H1 (cell line): Measurements from ENCODE around the gene CHD2. TPM values are rescaled to one million over a fixed set of nuclear protein-coding genes. Genes with fewer than 3 reads are reported as not detected.

Experiments
- CTCF ChIA-PET: fragments of 300-600 bp; sonication (Branson Sonifier 250); formaldehyde crosslinking; loops from one replicate; lab custom pipeline; 2021; ENCODE audit not compliant: partially characterized antibody; lab: Charles Lee
- POLR2A ChIA-PET: fragments of 300-600 bp; sonication (Branson Sonifier 250); formaldehyde crosslinking; loops from one replicate; lab custom pipeline; 2021; ENCODE audit warnings: inconsistent platforms; ENCODE audit not compliant: partially characterized antibody; lab: Charles Lee
- DNase-seq, 2 experiments: peaks; one replicate each; pipeline versions ENCODE4 v3.0.0 to v3.0.0-alpha.2; 2010 to 2022; ENCODE audit warnings: low spot score in 2 of 2, low read depth in 1 of 2, mixed read lengths in 1 of 2
- FAIRE-seq: peaks from 2 replicates; lab custom pipeline; 2011; peaks lifted over from hg19 to GRCh38; lab: Jason Lieb, UNC
- H2AFZ ChIP-seq: 2 replicates; pipeline ENCODE4 v1.8.1; 2012; ENCODE audit warnings: low read length, inconsistent platforms
- H2AK5ac ChIP-seq: 2 replicates; pipeline ENCODE4 v1.6.1; 2013; ENCODE audit warnings: low read depth, low read length
- H2BK120ac ChIP-seq: replicated peaks from 2 replicates; pipeline ENCODE3; 2013; ENCODE audit warnings: low read depth, low read length, inconsistent platforms
- H2BK12ac ChIP-seq: 2 replicates; pipeline ENCODE4 v1.6.1; 2013; ENCODE audit warnings: low read depth, low read length
- H2BK15ac ChIP-seq: 2 replicates; pipeline ENCODE4 v1.6.1; 2013; ENCODE audit warnings: low read length
- H2BK20ac ChIP-seq: 2 replicates; pipeline ENCODE4 v1.6.1; 2013; ENCODE audit warnings: low read length
- H2BK5ac ChIP-seq: 2 replicates; pipeline ENCODE4 v1.6.1; 2013; ENCODE audit warnings: low read depth, low read length
- H3K14ac ChIP-seq: 2 replicates; pipeline ENCODE4 v1.6.1; 2013; ENCODE audit warnings: inconsistent platforms; ENCODE audit not compliant: insufficient read length
- H3K18ac ChIP-seq: 2 replicates; pipeline ENCODE4 v1.6.1; 2013; ENCODE audit warnings: low read length; ENCODE audit errors: extremely low read depth
- H3K23ac ChIP-seq: 2 replicates; pipeline ENCODE4 v1.6.1; 2013; ENCODE audit warnings: inconsistent platforms; ENCODE audit not compliant: insufficient read length
- H3K23me2 ChIP-seq: 2 replicates; pipeline ENCODE4 v1.6.1; 2013; ENCODE audit warnings: low read depth, low read length
- H3K27ac ChIP-seq: 2 replicates; pipeline ENCODE4 v1.6.1; 2011; ENCODE audit warnings: low read depth, low read length, inconsistent platforms
- H3K27me3 ChIP-seq, 4 experiments: replicated peaks in 1 of 4; 1 replicate in 1 of 4; 2 replicates in 3 of 4; pipeline versions ENCODE4 v1.6.1 to v1.8.1; 2011 to 2013; ENCODE audit warnings: low read length in 3 of 4, mild to moderate bottlenecking in 3 of 4, inconsistent platforms in 2 of 4, mixed read lengths in 2 of 4, moderate library complexity in 1 of 4; ENCODE audit not compliant: control insufficient read depth in 3 of 4, insufficient read depth in 3 of 4; ENCODE audit errors: extremely low read depth in 1 of 4
- H3K36me3 ChIP-seq, 4 experiments: 2 replicates each; pipeline versions ENCODE4 v1.6.1 to v1.8.1; 2011 to 2013; ENCODE audit warnings: mild to moderate bottlenecking in 4 of 4, low read length in 3 of 4, moderate library complexity in 2 of 4, control low read depth in 1 of 4, inconsistent platforms in 1 of 4; ENCODE audit not compliant: insufficient read depth in 4 of 4, control insufficient read depth in 2 of 4
- H3K4ac ChIP-seq: replicated peaks from 2 replicates; pipeline ENCODE3; 2013; ENCODE audit warnings: low read length, low read depth, mixed read lengths, inconsistent platforms; ENCODE audit not compliant: insufficient read length
- H3K4me1 ChIP-seq, 4 experiments: replicated peaks in 1 of 4; 1 replicate in 1 of 4; 2 replicates in 3 of 4; pipeline versions ENCODE4 v1.6.1 to v1.8.1; 2011 to 2013; ENCODE audit warnings: low read length in 3 of 4, inconsistent platforms in 2 of 4, mixed read lengths in 1 of 4; ENCODE audit not compliant: insufficient read depth in 4 of 4, control insufficient read depth in 3 of 4
- H3K4me2 ChIP-seq, 2 experiments: 2 replicates each; pipeline versions ENCODE4 v1.6.1 to v1.8.1; 2011 to 2013; ENCODE audit warnings: low read depth in 2 of 2, low read length in 2 of 2, control low read depth in 1 of 2, inconsistent platforms in 1 of 2, mild to moderate bottlenecking in 1 of 2; ENCODE audit not compliant: insufficient read depth in 1 of 2
- H3K4me3 ChIP-seq, 4 experiments: fragments of 200-600, 300-600 bp in 1 of 4; sonication (generic), shearing (Covaris generic), sonication (Bioruptor Twin) in 1 of 4; 2 replicates each; pipeline versions ENCODE4 v1.5.1 to v1.8.1; 2011 to 2016; ENCODE audit warnings: low read length in 4 of 4, low read depth in 3 of 4, control low read depth in 2 of 4, inconsistent platforms in 2 of 4, mild to moderate bottlenecking in 2 of 4, mixed read lengths in 1 of 4, moderate library complexity in 1 of 4; ENCODE audit not compliant: insufficient read depth in 2 of 4; ENCODE audit errors: extremely low read depth in 1 of 4
- H3K56ac ChIP-seq: replicated peaks from 2 replicates; pipeline ENCODE3; 2013; ENCODE audit warnings: low read depth, mild to moderate bottlenecking, mixed read lengths, low read length, inconsistent platforms; ENCODE audit not compliant: insufficient read length
- H3K79me1 ChIP-seq: 2 replicates; pipeline ENCODE4 v1.6.1; 2013; ENCODE audit warnings: low read depth, low read length, control low read depth
- H3K79me2 ChIP-seq, 2 experiments: 2 replicates each; pipeline versions ENCODE4 v1.6.1 to v1.8.1; 2012 to 2013; ENCODE audit warnings: low read length in 2 of 2, mild to moderate bottlenecking in 2 of 2, inconsistent platforms in 1 of 2; ENCODE audit not compliant: insufficient read depth in 2 of 2, control insufficient read depth in 1 of 2
- H3K9ac ChIP-seq, 4 experiments: replicated peaks in 1 of 4; 1 replicate in 1 of 4; 2 replicates in 3 of 4; pipeline versions ENCODE4 v1.6.1 to v1.8.1; 2011 to 2013; ENCODE audit warnings: low read depth in 3 of 4, low read length in 3 of 4, control low read depth in 2 of 4, mild to moderate bottlenecking in 2 of 4, moderate library complexity in 2 of 4, inconsistent platforms in 1 of 4; ENCODE audit errors: extremely low read depth in 1 of 4
- H3K9me3 ChIP-seq, 2 experiments: 2 replicates each; pipeline versions ENCODE4 v1.6.1 to v1.8.1; 2012 to 2013; ENCODE audit warnings: mild to moderate bottlenecking in 2 of 2, moderate library complexity in 2 of 2, control low read depth in 1 of 2, inconsistent platforms in 1 of 2, low read depth in 1 of 2, low read length in 1 of 2, mixed read lengths in 1 of 2; ENCODE audit not compliant: insufficient read depth in 2 of 2
- H4K20me1 ChIP-seq, 2 experiments: replicated peaks in 1 of 2; 2 replicates each; pipeline versions ENCODE3 to v1.8.1; 2011 to 2013; ENCODE audit warnings: inconsistent platforms in 2 of 2, low read length in 2 of 2, mild to moderate bottlenecking in 1 of 2; ENCODE audit not compliant: insufficient read depth in 2 of 2, control insufficient read depth in 1 of 2
- H4K5ac ChIP-seq: 2 replicates; pipeline ENCODE4 v1.6.1; 2013; ENCODE audit warnings: low read length, low read depth, mixed read lengths, inconsistent platforms; ENCODE audit not compliant: insufficient read length
- H4K8ac ChIP-seq: 2 replicates; pipeline ENCODE4 v1.8.0; 2013; ENCODE audit warnings: mild to moderate bottlenecking, moderate library complexity, low read length, inconsistent platforms; ENCODE audit not compliant: insufficient read depth; ENCODE audit errors: extremely low read depth
- H4K91ac ChIP-seq: replicated peaks from 2 replicates; pipeline ENCODE3; 2013; ENCODE audit warnings: low read length, mixed read lengths, inconsistent platforms; ENCODE audit not compliant: insufficient read length
- EP300 ChIP-seq, 2 experiments: IDR thresholded peaks; 1 replicate in 1 of 2; 2 replicates in 1 of 2; pipeline ENCODE4 v1.6.1; 2011 to 2012; ENCODE audit warnings: low read depth in 2 of 2, low read length in 2 of 2, mild to moderate bottlenecking in 2 of 2, borderline replicate concordance in 1 of 2, inconsistent platforms in 1 of 2, moderate library complexity in 1 of 2
- JUN ChIP-seq: IDR thresholded peaks from 2 replicates; pipeline ENCODE4 v1.6.1; 2011; ENCODE audit warnings: low read depth, mild to moderate bottlenecking, improper control_type of control experiment, low read length
- MAFK ChIP-seq: IDR thresholded peaks from 2 replicates; pipeline ENCODE4 v1.6.1; 2012; ENCODE audit warnings: low read depth, mild to moderate bottlenecking, improper control_type of control experiment, low read length
- NANOG ChIP-seq: IDR thresholded peaks from 2 replicates; pipeline ENCODE4 v1.6.1; 2011; ENCODE audit warnings: low read length, low read depth, mild to moderate bottlenecking, inconsistent platforms; ENCODE audit not compliant: insufficient read depth, poor library complexity, severe bottlenecking
- RAD21 ChIP-seq, 2 experiments: IDR thresholded peaks in 1 of 2; conservative IDR thresholded peaks in 1 of 2; 2 replicates each; pipeline ENCODE4 v1.6.1; 2011; ENCODE audit warnings: low read depth in 2 of 2, low read length in 2 of 2, improper control_type of control experiment in 1 of 2, inconsistent platforms in 1 of 2, mild to moderate bottlenecking in 1 of 2, moderate library complexity in 1 of 2
- RXRA ChIP-seq: IDR thresholded peaks from 2 replicates; pipeline ENCODE4 v1.6.1; 2011; ENCODE audit warnings: low read depth, mild to moderate bottlenecking, low read length, moderate library complexity; ENCODE audit not compliant: insufficient read depth
- SP2 ChIP-seq: IDR thresholded peaks from 2 replicates; pipeline ENCODE4 v1.6.1; 2012; ENCODE audit warnings: mild to moderate bottlenecking, low read length, inconsistent platforms
- SP4 ChIP-seq: IDR thresholded peaks from 2 replicates; pipeline ENCODE4 v1.6.1; 2012; ENCODE audit warnings: low read length, inconsistent platforms
- WGBS, 2 experiments: shearing (Covaris generic) in 1 of 2; methylation state at CpG; one replicate each; pipeline versions ENCODE4 v1.1.6 to v1.1.7; 2013 to 2015; ENCODE audit warnings: low lambda C conversion rate in 2 of 2, mixed read lengths in 2 of 2, inconsistent platforms in 1 of 2, low coverage in 1 of 2, missing lambda C conversion rate in 1 of 2; ENCODE audit not compliant: insufficient replicate concordance in 2 of 2, insufficient coverage in 1 of 2, insufficient read length in 1 of 2; ENCODE audit errors: extremely low coverage in 1 of 2, missing lambda C conversion rate in 1 of 2; 5-methylcytosine and 5-hydroxymethylcytosine counted together
- polyA plus RNA-seq, 7 experiments: library from polyadenylated mRNA; depleted of rRNA in 3 of 7; stranded (reverse) in 5 of 7; unstranded in 2 of 7; fragments of >200 nt in 5 of 7; fragments of 200-250 nt in 2 of 7; gene quantifications; 1 replicate in 5 of 7; 2 replicates in 1 of 7; 4 replicates in 1 of 7; pipeline versions ENCODE4 v1.2.1 to v1.2.3, GENCODE V29; 2011 to 2013; ENCODE audit warnings: missing spikeins in 2 of 7, mixed read lengths in 2 of 7
- total RNA-seq: library from RNA; stranded (reverse); fragmentation: NEBNext Ultra II Directional; extraction: Animal tissue kit (Norgen Biotek cat#: 25700); gene quantifications from 2 replicates; pipeline ENCODE4 v1.2.1, GENCODE V29; 2021
- TF ChIP-seq, protein P1 (sequence below): IDR thresholded peaks from 2 replicates; pipeline ENCODE4 v1.6.1; 2012; ENCODE audit warnings: inconsistent platforms
- TF ChIP-seq, protein P2 (sequence below), 3 experiments: IDR thresholded peaks; 1 replicate in 2 of 3; 2 replicates in 1 of 3; pipeline versions ENCODE4 v1.5.1 to v1.6.1; 2011; ENCODE audit warnings: low read length in 3 of 3, mild to moderate bottlenecking in 3 of 3, inconsistent platforms in 2 of 3, low read depth in 1 of 3, moderate library complexity in 1 of 3; ENCODE audit not compliant: insufficient read depth in 1 of 3; ENCODE audit errors: control extremely low read depth in 1 of 3

The CHD2 gene
- total and polyA plus RNA-seq, 2 of the 8 experiments (the other 6 are each of a cell fraction or from before 2014, with no cell fraction given) = 28.8 to 70.0 TPM

DNA sequence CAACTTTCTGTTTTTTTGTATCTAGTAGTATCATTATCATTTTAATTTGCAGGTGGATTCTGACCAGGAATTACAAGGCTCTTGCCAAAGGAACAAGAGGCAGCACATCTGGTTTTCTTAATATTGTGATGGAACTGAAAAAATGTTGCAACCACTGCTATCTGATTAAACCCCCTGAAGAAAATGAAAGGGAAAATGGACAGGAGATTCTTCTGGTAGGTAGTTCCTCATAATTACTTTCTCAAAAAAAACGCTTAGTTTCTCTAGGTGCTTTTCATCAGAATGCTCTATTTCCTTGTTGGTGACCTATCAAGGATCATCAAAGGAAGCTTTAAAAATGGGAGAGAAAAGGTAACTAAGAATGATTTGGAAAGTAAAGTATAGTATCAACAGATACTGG is 71.6 kb downstream of the CHD2 start:
- no peak overlapping the region for H2BK15ac ChIP-seq
- no peak overlapping the region for H2BK12ac ChIP-seq
- WGBS, 2 experiments = 95% methylated on average over 1 of the region's 1 CpG; no CpG with 5 or more reads in 1 of the 2 experiments
- no peak overlapping the region for H3K4me3 ChIP-seq
- no peak overlapping the region for H3K56ac ChIP-seq
- H2BK5ac ChIP-seq = no peak overlapping the region
- no peaks in the 10 kb centered on the region for H3K27me3 ChIP-seq
- H2BK20ac ChIP-seq = no peak overlapping the region
- no peak overlapping the region for H2AK5ac ChIP-seq
- H4K20me1 ChIP-seq = peaks cover 0 to 2% of the 10 kb centered on the region in 2 experiments
- H4K5ac ChIP-seq = no peak overlapping the region
- H4K91ac ChIP-seq = no peak overlapping the region
- no peak overlapping the region for H2AFZ ChIP-seq
- TF ChIP-seq SP4 (no peak), MAFK (no peak), RAD21 (IDR thresholded peaks at IDR 0.05 in 1 of 2, conservative IDR thresholded peaks at IDR 0.05 in 1 of 2; ENCODE audit: low read depth in 2 of 2, low read length in 2 of 2) (no peak), NANOG (no peak), SP2 (no peak), JUN (no peak), RXRA (no peak), EP300 (IDR thresholded peaks at IDR 0.05; ENCODE audit: borderline replicate concordance in 1 of 2, low read depth in 2 of 2, low read length in 2 of 2) (no peak)
- TF ChIP-seq, protein P1, sequence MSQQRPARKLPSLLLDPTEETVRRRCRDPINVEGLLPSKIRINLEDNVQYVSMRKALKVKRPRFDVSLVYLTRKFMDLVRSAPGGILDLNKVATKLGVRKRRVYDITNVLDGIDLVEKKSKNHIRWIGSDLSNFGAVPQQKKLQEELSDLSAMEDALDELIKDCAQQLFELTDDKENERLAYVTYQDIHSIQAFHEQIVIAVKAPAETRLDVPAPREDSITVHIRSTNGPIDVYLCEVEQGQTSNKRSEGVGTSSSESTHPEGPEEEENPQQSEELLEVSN = no peak
- TF ChIP-seq, protein P2, sequence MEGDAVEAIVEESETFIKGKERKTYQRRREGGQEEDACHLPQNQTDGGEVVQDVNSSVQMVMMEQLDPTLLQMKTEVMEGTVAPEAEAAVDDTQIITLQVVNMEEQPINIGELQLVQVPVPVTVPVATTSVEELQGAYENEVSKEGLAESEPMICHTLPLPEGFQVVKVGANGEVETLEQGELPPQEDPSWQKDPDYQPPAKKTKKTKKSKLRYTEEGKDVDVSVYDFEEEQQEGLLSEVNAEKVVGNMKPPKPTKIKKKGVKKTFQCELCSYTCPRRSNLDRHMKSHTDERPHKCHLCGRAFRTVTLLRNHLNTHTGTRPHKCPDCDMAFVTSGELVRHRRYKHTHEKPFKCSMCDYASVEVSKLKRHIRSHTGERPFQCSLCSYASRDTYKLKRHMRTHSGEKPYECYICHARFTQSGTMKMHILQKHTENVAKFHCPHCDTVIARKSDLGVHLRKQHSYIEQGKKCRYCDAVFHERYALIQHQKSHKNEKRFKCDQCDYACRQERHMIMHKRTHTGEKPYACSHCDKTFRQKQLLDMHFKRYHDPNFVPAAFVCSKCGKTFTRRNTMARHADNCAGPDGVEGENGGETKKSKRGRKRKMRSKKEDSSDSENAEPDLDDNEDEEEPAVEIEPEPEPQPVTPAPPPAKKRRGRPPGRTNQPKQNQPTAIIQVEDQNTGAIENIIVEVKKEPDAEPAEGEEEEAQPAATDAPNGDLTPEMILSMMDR (IDR thresholded peaks at IDR 0.05; ENCODE audit: control extremely low read depth in 1 of 3, insufficient read depth in 1 of 3, low read depth in 1 of 3, low read length in 3 of 3) = no peak
- H3K4me1 ChIP-seq = no peaks in the 10 kb centered on the region
- no peak overlapping the region for H3K14ac ChIP-seq
- no peak overlapping the region for H3K9ac ChIP-seq
- no peak for FAIRE-seq
- no peaks in the 10 kb centered on the region for H3K23me2 ChIP-seq
- peaks cover 29 to 87% (median 63%) of the 10 kb centered on the region in 4 experiments for H3K36me3 ChIP-seq
- H2BK120ac ChIP-seq = no peak overlapping the region
- CTCF ChIA-PET = no interaction called here
- no peak overlapping the region for H3K4ac ChIP-seq
- no peaks in the 10 kb centered on the region for H3K79me1 ChIP-seq
- no peak for DNase-seq
- 0 out of 4 replicates have a peak, but pooled peaks cover 0 to 3% of the 10 kb centered on the region in 2 experiments for H3K79me2 ChIP-seq
- no peaks in the 10 kb centered on the region for H3K9me3 ChIP-seq
- no peak overlapping the region for H3K4me2 ChIP-seq
- H3K18ac ChIP-seq = no peak overlapping the region
- H3K27ac ChIP-seq = no peak overlapping the region
- no peak overlapping the region for H4K8ac ChIP-seq
- POLR2A ChIA-PET = no interaction called here
- no peak overlapping the region for H3K23ac ChIP-seq
